Cardiac fibroblast (primary cell): ENCODE measurements around the gene AOPEP.

Source experiments
- DNase-seq, 2 donors: peaks; one replicate each; pipeline versions ENCODE4 v3.0.0 to v3.0.0-alpha.2; 2010; ENCODE audit warnings: low read depth in 2 of 2
- H3K4me3 ChIP-seq, 2 donors: replicated peaks in 1 of 2; 1 replicate in 1 of 2; 2 replicates in 1 of 2; pipeline ENCODE4 v1.5.1; 2011; ENCODE audit warnings: low read depth in 2 of 2, low read length in 2 of 2, mild to moderate bottlenecking in 2 of 2, moderate library complexity in 1 of 2
- TF ChIP-seq, protein P1 (sequence below): IDR thresholded peaks from one replicate; pipeline ENCODE4 v1.5.1; 2011; ENCODE audit warnings: low read depth, mild to moderate bottlenecking, low read length, inconsistent platforms

AOPEP gene

GRCh38 chr9:94928691-94929368 lies 202.3 kb downstream of the AOPEP start:
- H3K4me3 ChIP-seq = no peak overlapping the region
- no peak for DNase-seq
- TF ChIP-seq, protein P1, sequence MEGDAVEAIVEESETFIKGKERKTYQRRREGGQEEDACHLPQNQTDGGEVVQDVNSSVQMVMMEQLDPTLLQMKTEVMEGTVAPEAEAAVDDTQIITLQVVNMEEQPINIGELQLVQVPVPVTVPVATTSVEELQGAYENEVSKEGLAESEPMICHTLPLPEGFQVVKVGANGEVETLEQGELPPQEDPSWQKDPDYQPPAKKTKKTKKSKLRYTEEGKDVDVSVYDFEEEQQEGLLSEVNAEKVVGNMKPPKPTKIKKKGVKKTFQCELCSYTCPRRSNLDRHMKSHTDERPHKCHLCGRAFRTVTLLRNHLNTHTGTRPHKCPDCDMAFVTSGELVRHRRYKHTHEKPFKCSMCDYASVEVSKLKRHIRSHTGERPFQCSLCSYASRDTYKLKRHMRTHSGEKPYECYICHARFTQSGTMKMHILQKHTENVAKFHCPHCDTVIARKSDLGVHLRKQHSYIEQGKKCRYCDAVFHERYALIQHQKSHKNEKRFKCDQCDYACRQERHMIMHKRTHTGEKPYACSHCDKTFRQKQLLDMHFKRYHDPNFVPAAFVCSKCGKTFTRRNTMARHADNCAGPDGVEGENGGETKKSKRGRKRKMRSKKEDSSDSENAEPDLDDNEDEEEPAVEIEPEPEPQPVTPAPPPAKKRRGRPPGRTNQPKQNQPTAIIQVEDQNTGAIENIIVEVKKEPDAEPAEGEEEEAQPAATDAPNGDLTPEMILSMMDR = no peak

DNA sequence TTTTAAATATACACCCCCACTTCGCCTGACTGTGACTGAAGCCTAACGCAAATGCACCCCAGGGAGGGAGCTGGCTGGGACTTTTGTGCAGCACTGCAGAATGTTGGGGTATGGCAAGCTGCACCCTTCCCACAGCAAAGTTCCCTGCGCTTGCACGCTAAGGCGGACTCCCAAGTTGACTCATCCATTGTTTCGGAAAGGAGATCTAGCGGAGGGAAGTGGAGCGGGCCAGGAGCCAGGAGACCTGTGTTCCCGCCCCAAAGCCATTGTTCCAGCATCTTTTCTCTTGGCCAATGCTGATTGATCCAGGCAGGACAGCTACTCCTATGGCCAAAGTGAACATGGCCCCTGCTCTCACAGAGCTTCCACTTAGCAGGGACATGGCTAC lies 202.9 kb downstream of the AOPEP start:
- no peak overlapping the region for H3K4me3 ChIP-seq
- TF ChIP-seq, protein P1 = no peak
- DNase-seq = peak; percentile 86 to 97

GRCh38 chr9:94931036-94931633 lies 204.6 kb downstream of the AOPEP start:
- TF ChIP-seq, protein P1 = no peak
- no peak overlapping the region for H3K4me3 ChIP-seq
- DNase-seq = peak in 1 of 2 donors; percentile 59

DNA sequence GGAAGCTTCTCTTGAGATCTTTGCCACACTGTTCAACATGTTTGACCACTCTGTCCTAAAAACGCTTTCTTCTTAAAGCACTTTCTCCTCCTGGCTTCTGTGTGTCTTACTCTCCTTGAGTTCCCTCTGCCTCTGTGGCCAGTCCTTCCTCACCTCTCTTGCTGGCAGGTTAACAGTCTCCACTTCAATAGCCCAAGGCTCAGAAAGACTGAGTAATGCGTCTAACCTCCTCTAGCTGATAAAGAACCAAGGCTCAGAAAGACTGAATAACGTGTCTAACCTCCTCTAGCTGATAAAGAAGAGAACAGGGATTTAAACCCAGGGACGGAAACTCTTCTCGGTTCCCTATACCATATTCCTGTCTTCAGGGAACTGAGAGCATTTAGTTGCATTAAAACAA lies 205.2 kb downstream of the AOPEP start:
- TF ChIP-seq, protein P1 = no peak
- DNase-seq = no peak
- H3K4me3 ChIP-seq = no peak overlapping the region

DNA sequence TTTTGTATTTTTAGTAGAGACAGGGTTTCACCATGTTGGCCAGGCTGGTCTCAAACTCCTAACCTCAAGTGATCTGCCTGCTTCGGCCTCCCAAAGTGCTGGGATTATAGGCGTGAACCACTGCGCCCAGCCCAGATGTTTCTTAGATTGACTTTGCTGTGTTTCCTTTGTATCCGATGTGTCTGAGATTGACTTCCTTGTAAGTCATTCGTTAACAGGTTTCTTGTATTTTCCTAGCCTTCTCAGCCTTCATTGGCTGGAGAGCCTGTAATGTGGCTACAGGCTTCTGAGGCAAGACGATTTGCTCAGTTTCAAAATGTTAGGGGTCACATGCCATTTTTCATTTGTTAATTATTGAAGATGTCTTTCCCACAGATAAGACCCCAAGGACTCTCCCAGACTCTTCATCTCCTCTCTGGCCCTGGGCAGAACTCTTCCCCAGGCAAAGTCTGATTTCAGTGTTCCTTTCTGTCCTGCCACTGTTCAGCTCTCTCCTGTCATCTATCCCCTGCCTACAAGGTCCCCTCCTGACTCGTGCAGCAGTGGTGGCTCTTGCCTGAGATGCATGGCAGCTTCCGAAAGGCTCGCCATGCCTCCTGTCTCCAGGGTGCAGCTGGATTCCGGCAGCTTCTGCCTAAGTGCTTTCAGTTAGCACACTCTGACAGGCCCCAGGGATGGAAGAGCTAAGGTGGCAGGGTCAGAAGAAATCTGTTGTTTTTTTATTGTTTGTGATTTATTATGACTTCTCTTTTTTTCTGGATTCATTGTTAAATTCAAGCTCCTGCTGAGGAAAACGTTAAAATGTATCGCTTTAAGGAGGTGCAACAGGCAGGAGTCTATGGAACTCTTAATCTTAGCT lies 206.4 kb downstream of the AOPEP start:
- H3K4me3 ChIP-seq = no peak overlapping the region
- TF ChIP-seq, protein P1 = no peak
- DNase-seq = no peak

GRCh38 chr9:94933511-94933828 lies 207.0 kb downstream of the AOPEP start:
- H3K4me3 ChIP-seq = no peak overlapping the region
- TF ChIP-seq, protein P1 = no peak
- DNase-seq = peak in 1 of 2 donors; percentile 75
